K562 (cell line): ENCODE results near the gene CCDC87. TPM values are rescaled to one million over a fixed set of nuclear protein-coding genes. Genes with fewer than 3 reads are reported as not detected.
"Not testable (repeated sequence)": the region's sequence is repeated elsewhere in the genome, so short reads cannot be mapped to it uniquely, and the experiment has no call there.

Experiments
- ATAC-seq: fragments of 200-7000 bp; cut with Tn5 transposase; 3 replicates; pipeline ENCODE4 v1.9.1; 2020; ENCODE audit warnings: moderate library complexity
- BruUV-seq: library from RNA; stranded (reverse); fragments of 400-500 nt; replicated peaks from 2 replicates; lab custom pipeline; 2021; lab: Mats Ljungman, UMichigan
- CTCF ChIA-PET: fragments of 300-600 bp; formaldehyde crosslinking; extraction: SDS; loops from one replicate; lab custom pipeline; 2021; ENCODE audit warnings: low intra/inter-chr PET ratio; lab: Yijun Ruan, JAX
- POLR2A ChIA-PET: fragments of 300-600, 350-650 bp; sonication (Branson Sonifier 250); formaldehyde crosslinking; extraction: SDS; loops from one replicate; lab custom pipeline; 2021; ENCODE audit warnings: antibody characterized with exemption, inconsistent platforms; lab: Yijun Ruan, JAX
- DNase-seq, 4 experiments: peaks; one replicate each; pipeline versions ENCODE4 v3.0.0 to v3.0.0-alpha.2; 2011 to 2018; ENCODE audit warnings: low spot score in 3 of 4, mixed read lengths in 3 of 4; ENCODE audit errors: extremely low read depth in 1 of 4
- FAIRE-seq: peaks from 2 replicates; lab custom pipeline; 2011; peaks lifted over from hg19 to GRCh38; lab: Jason Lieb, UNC
- H2AFZ ChIP-seq: 2 replicates; pipeline ENCODE4 v1.6.0; 2011; ENCODE audit warnings: low read depth, low read length, control low read depth, inconsistent platforms
- H3K27ac ChIP-seq: fragments of 200-600 bp; 3 replicates; pipeline ENCODE4 v1.8.0; 2011; ENCODE audit warnings: low read depth, mild to moderate bottlenecking, control low read depth, inconsistent platforms, low read length, moderate library complexity, mixed read lengths; ENCODE audit errors: extremely low read depth
- H3K27me3 ChIP-seq, 2 experiments: fragments of 300-600 bp in 1 of 2; 2 replicates in 1 of 2; 3 replicates in 1 of 2; pipeline versions ENCODE4 v1.6.0 to v1.8.0; 2011; ENCODE audit warnings: inconsistent platforms in 2 of 2, low read length in 2 of 2, mild to moderate bottlenecking in 1 of 2, mixed read lengths in 1 of 2, moderate library complexity in 1 of 2; ENCODE audit not compliant: control insufficient read depth in 2 of 2, insufficient read depth in 2 of 2
- H3K36me3 ChIP-seq: fragments of 300-600 bp; 3 replicates; pipeline ENCODE4 v1.8.0; 2011; ENCODE audit warnings: mild to moderate bottlenecking, low read length, inconsistent platforms; ENCODE audit not compliant: control insufficient read depth, insufficient read depth
- H3K4me1 ChIP-seq, 2 experiments: fragments of 200-600 bp in 1 of 2; replicated peaks in 1 of 2; 2 replicates in 1 of 2; 3 replicates in 1 of 2; pipeline versions ENCODE4 v1.5.1 to v1.8.0; 2011; ENCODE audit warnings: inconsistent platforms in 2 of 2, low read length in 2 of 2, mild to moderate bottlenecking in 1 of 2, mixed read lengths in 1 of 2, moderate library complexity in 1 of 2; ENCODE audit not compliant: control insufficient read depth in 2 of 2, insufficient read depth in 2 of 2
- H3K4me2 ChIP-seq: 2 replicates; pipeline ENCODE4 v1.6.1; 2011; ENCODE audit warnings: low read length, control low read depth, inconsistent platforms, mixed read lengths; ENCODE audit not compliant: insufficient read depth
- H3K4me3 ChIP-seq: fragments of 200-600 bp; sonication (generic), shearing (Covaris generic); 2 replicates; pipeline ENCODE4 v1.5.1; 2016; ENCODE audit warnings: control low read depth, inconsistent platforms
- H3K79me2 ChIP-seq: fragments of 200-600 bp; 3 replicates; pipeline ENCODE4 v1.8.0; 2011; ENCODE audit warnings: low read length, inconsistent platforms; ENCODE audit not compliant: control insufficient read depth, insufficient read depth
- H3K9ac ChIP-seq, 2 experiments: 2 replicates each; pipeline versions ENCODE4 v1.6.0 to v1.6.1; 2011; ENCODE audit warnings: low read depth in 2 of 2, low read length in 2 of 2, control low read depth in 1 of 2, inconsistent platforms in 1 of 2, mild to moderate bottlenecking in 1 of 2, mixed read lengths in 1 of 2; ENCODE audit not compliant: insufficient read depth in 1 of 2
- H3K9me1 ChIP-seq: one replicate; pipeline ENCODE4 v1.6.0; 2011; ENCODE audit warnings: inconsistent platforms, mild to moderate bottlenecking, low read length, moderate library complexity; ENCODE audit not compliant: control insufficient read depth, insufficient read depth
- H3K9me3 ChIP-seq: replicated peaks from 2 replicates; pipeline ENCODE4 v1.5.1; 2011; ENCODE audit warnings: low read depth, low read length, inconsistent platforms; ENCODE audit not compliant: control insufficient read depth, insufficient read depth
- H4K20me1 ChIP-seq: replicated peaks from 2 replicates; pipeline ENCODE4 v1.6.1; 2011; ENCODE audit warnings: low read length, inconsistent platforms, mixed read lengths; ENCODE audit not compliant: control insufficient read depth, insufficient read depth
- NKRF ChIP-seq: fragments of 450-650 bp; IDR thresholded peaks from 2 replicates; pipeline ENCODE4 v1.6.1; 2016; ENCODE audit warnings: borderline replicate concordance
- RBFOX2 ChIP-seq: fragments of 200-400 bp; formaldehyde crosslinking; IDR thresholded peaks from 2 replicates; pipeline ENCODE4 v1.6.1; 2017; ENCODE audit warnings: low read depth, mild to moderate bottlenecking, low read length, moderate library complexity
- SP1 ChIP-seq: sonication (generic); formaldehyde crosslinking; IDR thresholded peaks from 2 replicates; pipeline ENCODE4 v1.8.1; 2022; ENCODE audit warnings: mild to moderate bottlenecking, missing genetic modification reagents
- TCFL5 ChIP-seq: fragments of 250-450 bp; sonication (Bioruptor Pico); conservative IDR thresholded peaks from 2 replicates; pipeline ENCODE4 v1.6.1; 2021; ENCODE audit warnings: mild to moderate bottlenecking, moderate library complexity, matching md5 sums
- XRCC4 ChIP-seq: IDR thresholded peaks from one replicate; pipeline ENCODE4 v1.6.1; 2011; ENCODE audit not compliant: insufficient read depth, insufficient read length; ENCODE audit errors: extremely low read depth
- ZNF717 ChIP-seq: fragments of 250-450 bp; sonication (Bioruptor Pico); IDR thresholded peaks from 2 replicates; pipeline ENCODE4 v1.5.0; 2021
- WGBS: fragments of 100-300 bp; shearing (Covaris generic); methylation state at CpG from one replicate; pipeline ENCODE4 v1.1.6; 2016; ENCODE audit warnings: low coverage, mixed read lengths; ENCODE audit not compliant: insufficient coverage; ENCODE audit errors: missing lambda C conversion rate; 5-methylcytosine and 5-hydroxymethylcytosine counted together
- in situ Hi-C: fragments of 300-500 bp; cut with MboI; formaldehyde crosslinking; loops from 4 replicates; pipeline ENCODE4 v1.15.0; 2018; ENCODE audit warnings: inconsistent platforms, mixed read lengths
- intact Hi-C: fragments of 100-400 bp; cut with micrococcal nuclease; formaldehyde crosslinking; loops from 2 replicates; pipeline ENCODE4 v1.14.2; 2022
- polyA plus RNA-seq, 8 experiments: library from polyadenylated mRNA; depleted of rRNA in 4 of 8; stranded (reverse) in 5 of 8; unstranded in 3 of 8; fragments of >200 nt; fragmentation: Nextera tagmentation in 2 of 8; fragmentation: Illumina TruSeq in 1 of 8; extraction: Ambion mirVana in 2 of 8; extraction: Trizol in 1 of 8; gene quantifications; 2 replicates each; pipeline versions ENCODE4 v1.2.1 to v1.2.3, GENCODE V29; 2011 to 2014; ENCODE audit warnings: inconsistent platforms in 1 of 8, missing spikeins in 1 of 8
- total RNA-seq, 7 experiments: library from RNA; depleted of rRNA in 6 of 7; stranded (reverse); fragments of >200 nt in 6 of 7; fragmentation: Illumina TruSeq in 2 of 7; extraction: Trizol in 2 of 7; gene quantifications; 2 replicates each; pipeline versions ENCODE4 v1.2.1 to v1.2.3, GENCODE V29; 2011 to 2021; ENCODE audit warnings: low replicate concordance in 1 of 7
- TF ChIP-seq, protein P1 (sequence below): fragments of 450-650 bp; IDR thresholded peaks from 2 replicates; pipeline ENCODE4 v1.6.1; 2016; ENCODE audit warnings: antibody characterized with exemption

CCDC87 gene
- total and polyA plus RNA-seq, 9 of the 15 experiments (the other 6 are each of a cell fraction or from before 2014, with no cell fraction given): 0.03 to 0.44 (median 0.15) TPM; not detected in 1

DNA sequence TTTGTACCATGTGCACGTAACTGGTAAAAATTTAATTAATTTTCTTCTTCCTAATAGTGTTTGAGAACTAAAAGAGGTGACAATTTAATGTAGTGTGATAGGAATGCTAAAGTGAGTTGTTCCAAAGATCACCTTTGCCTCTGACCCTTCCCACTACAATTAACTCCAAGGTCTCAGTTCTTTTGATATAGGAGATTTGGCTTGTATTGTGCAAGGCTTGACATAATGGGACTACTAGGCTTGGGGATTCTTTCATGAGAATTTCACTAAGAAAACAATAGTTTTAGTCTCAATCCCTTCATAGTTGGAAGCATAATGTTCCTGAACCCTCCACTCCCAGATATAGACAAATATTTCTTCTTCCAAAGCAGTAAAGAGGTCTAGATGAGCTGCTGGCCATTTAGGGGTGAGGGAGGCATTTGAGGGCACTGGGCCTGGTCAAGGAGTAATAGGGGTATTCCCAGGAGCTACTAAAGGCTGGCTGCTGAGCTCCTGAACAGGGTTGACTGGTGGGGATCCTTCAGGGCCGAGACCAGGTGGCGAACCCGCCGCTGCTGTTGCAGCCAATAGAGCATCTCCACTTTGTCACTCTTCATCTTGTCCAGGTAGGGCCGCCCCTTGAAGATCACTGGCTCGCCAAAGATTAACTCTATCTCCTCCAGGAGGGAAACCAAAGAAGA, 2.7 kb downstream of the CCDC87 start:
- H3K36me3 ChIP-seq: no peaks in the 10 kb centered on the region
- H3K9me1 ChIP-seq: no peaks in the 10 kb centered on the region
- H3K27ac ChIP-seq: no peak overlapping the region
- intact Hi-C loops: loop anchor here (5.0 kb wide), 1 partner anchor 87 kb away; the partner anchor contains the start of gene RBM4B
- CTCF ChIA-PET: no interaction called here
- no peak overlapping the region for H3K4me3 ChIP-seq
- no peaks in the 10 kb centered on the region for H4K20me1 ChIP-seq
- BruUV-seq: no TSS peak
- no peak for FAIRE-seq
- peaks cover 24 to 35% of the 10 kb centered on the region in 2 experiments; a peak in 4 of 5 replicates for H3K4me1 ChIP-seq
- H2AFZ ChIP-seq: no peak overlapping the region
- ATAC-seq: no peak
- no peak for DNase-seq
- WGBS: 59% methylated on average over 7 of the region's 7 CpGs
- POLR2A ChIA-PET: interaction anchor here (0.7 to 1.4 kb wide), 6 partner anchors 24 to 249 kb away, joined by 3 to 5 read pairs (median 3); no protein-coding TSS in a partner anchor
- H3K79me2 ChIP-seq: peaks cover 20% of the 10 kb centered on the region
- no peak overlapping the region for H3K9ac ChIP-seq
- no peaks in the 10 kb centered on the region for H3K9me3 ChIP-seq
- peaks cover 0 to 6% of the 10 kb centered on the region in 2 experiments; a peak in 1 of 5 replicates for H3K27me3 ChIP-seq
- in situ Hi-C loops: no loop called here
- TF ChIP-seq SP1 (CRISPR knock-in tag) (no peak), XRCC4 (no peak), RBFOX2 (no peak), TCFL5 (CRISPR knock-in tag) (no peak), NKRF (no peak), ZNF717 (CRISPR knock-in tag) (no peak)
- TF ChIP-seq, protein P1, sequence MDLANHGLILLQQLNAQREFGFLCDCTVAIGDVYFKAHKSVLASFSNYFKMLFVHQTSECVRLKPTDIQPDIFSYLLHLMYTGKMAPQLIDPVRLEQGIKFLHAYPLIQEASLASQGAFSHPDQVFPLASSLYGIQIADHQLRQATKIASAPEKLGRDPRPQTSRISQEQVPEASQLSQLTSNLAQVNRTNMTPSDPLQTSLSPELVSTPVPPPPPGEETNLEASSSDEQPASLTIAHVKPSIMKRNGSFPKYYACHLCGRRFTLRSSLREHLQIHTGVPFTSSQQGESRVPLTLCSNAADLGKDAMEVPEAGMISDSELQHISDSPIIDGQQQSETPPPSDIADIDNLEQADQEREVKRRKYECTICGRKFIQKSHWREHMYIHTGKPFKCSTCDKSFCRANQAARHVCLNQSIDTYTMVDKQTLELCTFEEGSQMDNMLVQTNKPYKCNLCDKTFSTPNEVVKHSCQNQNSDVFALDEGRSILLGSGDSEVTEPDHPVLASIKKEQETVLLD: no peak
- H3K4me2 ChIP-seq: no peak overlapping the region

GRCh38 chr11:66589315-66589714, 3.5 kb downstream of the CCDC87 start:
- ATAC-seq, FAIRE-seq, H3K36me3 ChIP-seq, intact Hi-C loops, H3K9ac ChIP-seq, POLR2A ChIA-PET, H3K27me3 ChIP-seq, H3K4me2 ChIP-seq, H3K27ac ChIP-seq, H3K4me3 ChIP-seq, H4K20me1 ChIP-seq, DNase-seq, CTCF ChIA-PET, BruUV-seq, H2AFZ ChIP-seq, H3K9me3 ChIP-seq, H3K9me1 ChIP-seq, in situ Hi-C loops: not testable (repeated sequence)
- H3K4me1 ChIP-seq: peaks cover 15 to 27% of the 10 kb centered on the region in 2 experiments; a peak in 4 of 5 replicates
- 50% methylated on average over 2 of the region's 2 CpGs for WGBS
- H3K79me2 ChIP-seq: peaks cover 12% of the 10 kb centered on the region
